Measurements from ENCODE around the gene DBNL.

The DBNL gene

GRCh38 chr7:44110719-44111635, 66.5 kb downstream of the DBNL start:
- TF ChIP-seq TSHZ2 (CRISPR knock-in tag; IDR thresholded peaks at IDR 0.05) = no peak
- TF ChIP-seq TCF4 (CRISPR knock-in tag; IDR thresholded peaks at IDR 0.05; ENCODE audit: borderline replicate concordance) = no peak
- no peak for TF ChIP-seq ZNF565 (CRISPR knock-in tag; conservative IDR thresholded peaks at IDR 0.05; ENCODE audit: low read depth)
- no peak for TF ChIP-seq ESRRG (CRISPR knock-in tag; IDR thresholded peaks at IDR 0.05)
- no peak for TF ChIP-seq ZFP3 (CRISPR knock-in tag; IDR thresholded peaks at IDR 0.05)
- ATAC-seq = no peak; the same call in 2 of the 3 replicates
